GM23338 (cell line): Measurements from ENCODE around the gene RPUSD1.

Source experiments
- CREB1 ChIP-seq: fragments of 250-450 bp; sonication (Bioruptor Pico); IDR thresholded peaks from 2 replicates; pipeline ENCODE4 v1.5.0; 2020; ENCODE audit warnings: low read depth, mild to moderate bottlenecking, moderate library complexity
- CTCF ChIP-seq, 2 experiments: fragments of 200-600 bp in 1 of 2; sonication (generic) in 1 of 2; conservative IDR thresholded peaks; 2 replicates each; pipeline versions ENCODE4 v1.5.1 to v1.6.1; 2016 to 2017; ENCODE audit warnings: antibody characterized with exemption in 2 of 2, low read depth in 2 of 2, mild to moderate bottlenecking in 2 of 2, moderate library complexity in 1 of 2
- EZH2 ChIP-seq: fragments of 200-600 bp; sonication (generic); IDR thresholded peaks from one replicate; pipeline ENCODE4 v1.8.0; 2017; ENCODE audit warnings: antibody characterized with exemption, mild to moderate bottlenecking, low read depth; ENCODE audit not compliant: unreplicated experiment
- EZH2phosphoT487 ChIP-seq: fragments of 200-600 bp; sonication (generic); IDR thresholded peaks from one replicate; pipeline ENCODE4 v1.8.1; 2018; ENCODE audit warnings: antibody characterized with exemption; ENCODE audit not compliant: unreplicated experiment
- JUNB ChIP-seq: IDR thresholded peaks from one replicate; pipeline ENCODE4 v1.6.1; 2016; ENCODE audit warnings: antibody characterized with exemption; ENCODE audit not compliant: unreplicated experiment
- REST ChIP-seq: IDR thresholded peaks from one replicate; pipeline ENCODE4 v1.6.1; 2018; ENCODE audit warnings: antibody characterized with exemption; ENCODE audit not compliant: unreplicated experiment
- ZNF114 ChIP-seq: fragments of 250-450 bp; sonication (Bioruptor Pico); IDR thresholded peaks from 2 replicates; pipeline ENCODE4 v1.5.0; 2020; ENCODE audit warnings: mild to moderate bottlenecking, moderate library complexity
- TF ChIP-seq, protein P1 (sequence below): IDR thresholded peaks from 2 replicates; pipeline ENCODE4 v1.6.1; 2016; ENCODE audit warnings: antibody characterized with exemption

DNA sequence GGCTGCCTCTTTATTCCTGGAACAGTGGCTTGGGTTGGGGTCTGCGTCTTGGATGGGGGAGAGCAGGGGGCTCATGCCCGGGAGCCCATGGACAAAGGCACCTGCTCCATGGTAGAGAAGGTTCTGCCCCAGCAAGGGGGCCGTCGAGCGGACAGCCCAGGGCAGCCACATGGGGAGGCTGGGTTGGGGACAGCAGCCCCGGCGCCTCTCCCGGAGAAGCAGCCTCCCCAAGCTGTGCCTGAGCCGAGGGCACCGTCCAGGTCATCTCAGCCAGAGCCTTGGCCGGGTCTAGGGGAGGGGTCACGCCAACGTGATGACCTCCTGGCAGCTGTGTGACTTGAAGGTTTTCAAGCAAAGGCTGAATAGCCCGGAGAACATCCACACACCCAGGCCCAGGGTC is 45.2 kb upstream of the RPUSD1 start:
- TF ChIP-seq CTCF (conservative IDR thresholded peaks at IDR 0.05; ENCODE audit: low read depth in 2 of 2) (no peak), ZNF114 (CRISPR knock-in tag) (no peak), CREB1 (no peak), EZH2 (no peak), REST (no peak), EZH2phosphoT487 (no peak), JUNB (no peak)
- TF ChIP-seq, protein P1, sequence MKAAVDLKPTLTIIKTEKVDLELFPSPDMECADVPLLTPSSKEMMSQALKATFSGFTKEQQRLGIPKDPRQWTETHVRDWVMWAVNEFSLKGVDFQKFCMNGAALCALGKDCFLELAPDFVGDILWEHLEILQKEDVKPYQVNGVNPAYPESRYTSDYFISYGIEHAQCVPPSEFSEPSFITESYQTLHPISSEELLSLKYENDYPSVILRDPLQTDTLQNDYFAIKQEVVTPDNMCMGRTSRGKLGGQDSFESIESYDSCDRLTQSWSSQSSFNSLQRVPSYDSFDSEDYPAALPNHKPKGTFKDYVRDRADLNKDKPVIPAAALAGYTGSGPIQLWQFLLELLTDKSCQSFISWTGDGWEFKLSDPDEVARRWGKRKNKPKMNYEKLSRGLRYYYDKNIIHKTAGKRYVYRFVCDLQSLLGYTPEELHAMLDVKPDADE = no peak
